HPDE6-E6E7 (cell line): ENCODE data around the gene SNAI3.
"Not testable (repeated sequence)": the region's sequence is repeated elsewhere in the genome, so short reads cannot be mapped to it uniquely, and the experiment has no call there.

Source experiments
- DNase-seq: peaks from one replicate; pipeline ENCODE4 v3.0.0; 2011; ENCODE audit warnings: missing footprints; ENCODE audit errors: extremely low spot score

Gene SNAI3

DNA sequence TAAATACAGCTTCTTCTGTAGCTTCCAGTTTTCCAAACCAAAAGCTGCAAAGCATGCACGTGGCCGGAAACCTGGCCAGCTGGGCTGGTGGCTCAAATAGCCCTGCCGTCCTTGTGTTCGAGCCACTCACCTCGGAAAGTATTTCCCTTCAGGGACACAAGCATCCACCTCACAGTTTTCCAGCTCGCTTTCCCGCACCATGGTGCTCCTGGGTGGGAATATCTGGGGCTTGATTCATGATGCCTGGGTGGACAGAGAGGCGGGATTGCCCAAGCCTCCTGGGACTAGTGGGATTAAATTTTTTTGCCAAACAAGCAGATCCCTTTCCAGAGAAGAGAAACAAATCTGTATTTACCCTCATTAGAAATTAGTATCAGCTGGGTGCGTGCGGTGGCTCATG, 16.3 kb downstream of the SNAI3 start:
- no peak for DNase-seq

DNA sequence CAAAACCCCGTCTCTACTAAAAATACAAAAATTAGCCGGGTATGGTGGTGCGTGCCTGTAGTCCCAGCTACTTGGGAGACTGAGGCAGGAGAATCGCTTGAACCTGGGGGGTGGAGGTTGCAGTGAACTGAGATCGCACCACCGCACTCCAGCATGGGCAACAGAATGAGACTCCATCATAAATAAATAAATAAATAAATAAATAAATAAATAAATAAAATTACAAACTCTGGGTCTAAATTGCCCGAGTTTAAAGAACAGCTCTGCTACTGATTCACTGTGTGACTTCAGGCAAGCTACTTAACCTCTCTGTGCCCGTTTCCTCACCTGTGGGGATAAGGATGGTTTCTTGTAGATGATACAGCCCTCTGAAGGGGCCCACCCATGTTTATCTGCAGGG, 16.8 kb downstream of the SNAI3 start:
- DNase-seq, result not testable (repeated sequence)

DNA sequence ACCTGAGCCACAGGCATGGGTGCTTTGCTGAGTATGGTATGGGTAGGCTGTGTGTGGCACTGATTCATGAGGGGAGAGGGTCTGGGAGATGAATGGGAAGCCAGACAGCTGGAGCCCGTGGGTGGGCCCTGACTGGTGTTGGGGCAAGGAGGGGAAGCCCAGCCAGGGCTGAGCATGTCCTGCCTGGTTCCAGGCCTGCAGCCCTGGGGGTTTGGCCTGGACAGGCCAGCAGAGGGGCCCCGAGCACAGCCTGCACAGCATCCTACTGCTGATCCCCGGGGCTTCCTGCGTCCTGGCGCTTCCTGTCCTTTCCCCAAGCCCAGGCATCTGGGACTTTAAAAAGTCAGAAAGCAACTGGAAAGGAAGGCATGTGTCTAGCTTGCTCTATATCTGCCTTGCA, 18.8 kb downstream of the SNAI3 start:
- DNase-seq, result no peak

DNA sequence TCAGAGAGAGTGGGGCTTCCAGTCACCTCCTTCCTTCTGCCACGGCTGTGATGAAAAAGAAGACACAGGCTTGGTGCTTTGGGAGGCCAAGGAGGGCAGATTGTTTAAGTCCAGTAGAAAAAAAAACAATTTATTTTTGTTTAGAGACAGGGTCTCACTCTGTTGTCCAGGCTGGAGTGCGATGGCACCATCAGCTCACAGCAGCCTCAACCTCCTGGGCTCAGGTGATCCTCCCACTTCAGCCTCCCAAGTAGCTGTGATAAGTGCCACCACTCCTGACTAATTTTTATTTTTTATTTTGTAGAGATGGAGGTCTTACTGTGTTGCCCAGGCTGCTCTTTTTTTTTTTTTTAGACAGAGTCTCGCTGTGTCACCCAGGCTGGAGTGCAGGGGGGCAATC, 20.7 kb downstream of the SNAI3 start:
- no peak for DNase-seq

DNA sequence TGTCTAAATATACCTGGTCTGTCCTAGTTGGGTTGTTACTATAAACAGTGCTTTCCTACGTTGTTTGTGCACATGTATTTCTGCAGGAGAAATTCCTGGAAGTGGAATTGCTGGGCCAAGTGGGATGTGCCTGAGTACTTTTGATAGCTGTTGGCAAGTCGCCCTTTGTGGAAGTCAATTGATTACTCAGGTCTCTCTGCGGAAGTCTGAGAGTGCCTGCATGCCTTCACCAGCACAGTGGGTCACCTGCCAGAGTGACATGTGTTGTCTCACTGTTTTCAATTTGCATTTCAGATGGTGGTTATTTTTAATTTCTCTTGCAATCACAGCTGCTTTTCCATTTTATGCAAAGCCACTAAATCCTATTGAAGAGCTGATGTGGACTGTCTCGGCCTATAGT, 21.2 kb downstream of the SNAI3 start:
- DNase-seq, result no peak

DNA sequence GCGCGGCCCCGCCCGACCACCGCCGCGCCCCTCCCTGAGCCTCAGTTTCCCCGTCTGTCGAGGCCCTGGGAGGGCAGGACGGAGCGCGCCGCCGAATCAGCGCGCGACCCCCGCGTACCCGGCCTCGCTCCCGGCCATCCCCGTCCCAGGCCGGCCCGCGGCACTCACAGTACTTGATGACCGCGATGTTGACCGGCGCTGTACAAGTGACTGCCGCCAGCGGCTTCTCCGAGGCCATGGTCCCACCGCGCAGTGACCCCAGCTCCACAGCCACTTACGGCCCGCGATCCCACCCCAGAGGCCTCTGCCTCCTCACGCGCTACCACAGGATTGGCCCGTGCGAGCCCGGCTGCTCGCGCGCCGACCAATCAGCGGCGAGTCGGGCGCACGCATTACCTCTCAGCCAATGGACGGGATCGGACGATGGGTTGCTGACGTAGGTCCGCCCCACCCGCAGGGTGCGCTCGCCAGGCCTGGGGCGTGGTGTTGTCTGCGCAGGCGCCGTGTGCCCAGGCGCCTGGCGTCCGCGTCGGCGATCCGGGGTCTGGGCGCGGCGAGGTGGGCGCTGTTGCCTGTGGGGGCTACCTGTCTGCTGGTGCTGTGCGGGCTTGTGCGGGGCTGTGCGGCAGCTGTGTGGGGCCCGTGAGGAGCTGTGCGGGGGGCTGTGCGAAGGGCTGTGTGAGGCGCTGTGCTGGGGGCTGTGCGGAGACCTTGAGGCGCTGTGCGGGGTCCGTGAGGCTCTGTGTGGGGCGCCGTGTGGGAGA, 23.3 kb downstream of the SNAI3 start, which contains the start of gene MVD:
Gene MVD, minus strand, starts transcription at position 249 of the 764 bp plus-strand sequence. Its CDS starts 11 bp downstream, at position 238.
- peak; percentile 100 for DNase-seq

DNA sequence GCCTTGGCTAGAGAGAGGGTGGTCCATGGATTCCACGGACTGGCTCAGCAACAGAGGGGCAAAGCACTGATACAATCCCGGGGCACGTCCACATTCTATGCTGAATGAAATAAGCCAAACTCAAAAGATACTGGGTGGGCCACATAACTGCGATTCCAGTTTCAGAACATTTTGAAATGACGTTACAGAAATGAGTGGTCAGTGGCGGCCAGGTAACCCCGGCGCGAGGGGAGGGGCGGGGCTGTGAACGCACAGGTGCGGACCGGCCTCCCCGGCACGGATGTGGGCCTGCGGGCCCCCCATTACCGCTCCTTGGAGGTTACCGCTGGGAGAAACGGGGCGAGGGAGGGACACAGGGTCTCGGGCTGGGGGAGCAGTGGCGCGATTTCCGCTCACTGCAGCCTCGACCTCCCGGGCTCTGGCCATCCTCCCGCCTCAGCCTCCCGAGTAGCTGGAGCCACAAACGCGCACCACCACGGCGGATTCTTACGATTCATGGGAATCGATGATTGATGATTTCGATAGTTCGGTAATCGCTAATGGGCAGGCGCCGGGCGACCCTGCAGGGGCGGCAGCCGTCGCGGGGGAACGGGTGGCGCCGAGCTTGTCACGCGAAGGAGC, 24.0 kb downstream of the SNAI3 start:
- no peak for DNase-seq

DNA sequence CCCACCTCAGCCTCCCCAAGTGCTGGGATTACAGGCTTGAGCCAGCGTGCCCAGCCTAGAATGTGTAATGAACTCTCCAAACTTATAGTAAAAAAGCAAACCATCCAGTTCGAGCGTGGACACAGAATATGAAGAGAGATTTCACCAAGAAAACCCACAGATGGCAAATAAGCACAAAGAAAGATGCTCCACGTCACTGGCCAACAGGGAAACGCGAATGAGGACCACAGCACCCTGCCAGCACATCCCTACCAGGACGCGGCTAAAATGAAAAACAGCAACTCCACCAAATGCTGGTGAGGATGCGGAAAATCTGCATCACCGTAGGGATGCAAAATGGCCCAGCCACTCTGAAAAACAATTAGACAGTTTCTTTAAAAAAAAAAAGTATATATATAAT, 24.8 kb downstream of the SNAI3 start:
- DNase-seq, result no peak

DNA sequence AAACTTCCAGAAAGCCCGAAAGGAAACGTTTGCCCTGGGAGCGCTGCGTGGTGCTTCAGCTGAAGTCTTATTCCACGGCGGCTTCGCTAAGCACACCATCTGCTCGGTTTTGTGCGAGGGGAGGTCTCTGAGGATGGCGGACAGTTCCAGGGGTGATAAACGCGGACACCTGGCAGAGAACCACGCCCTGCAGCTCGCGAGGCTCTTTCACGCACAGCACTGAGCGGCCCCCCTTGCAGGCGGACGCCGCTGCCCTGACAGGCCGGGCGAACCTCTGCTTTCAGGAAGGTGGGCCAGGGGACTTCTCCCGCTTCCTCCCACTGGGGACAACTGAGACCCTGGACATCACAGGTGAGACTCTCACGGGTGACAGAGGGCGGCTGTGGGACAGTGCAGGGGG, 27.1 kb downstream of the SNAI3 start:
- no peak for DNase-seq

DNA sequence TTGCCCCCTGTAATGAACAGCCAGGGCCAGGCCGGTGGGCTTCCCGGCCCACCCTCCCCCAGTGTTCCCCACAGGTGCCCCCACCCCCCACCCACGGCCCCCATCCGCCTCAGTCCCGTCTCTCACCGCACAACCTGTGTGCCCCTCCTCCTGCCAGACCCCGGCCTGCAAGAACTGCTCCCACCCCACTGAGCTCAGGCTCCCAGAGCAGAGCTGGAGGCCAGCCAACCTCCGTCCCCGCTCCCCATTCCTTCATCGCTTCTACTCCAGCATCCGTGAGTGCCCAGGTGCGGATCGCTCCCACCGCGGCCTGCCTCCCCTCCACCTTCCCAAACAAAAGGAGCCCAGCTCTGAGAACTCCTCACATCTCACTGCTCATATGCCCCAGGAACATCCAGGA, 27.6 kb downstream of the SNAI3 start:
- DNase-seq, result no peak

DNA sequence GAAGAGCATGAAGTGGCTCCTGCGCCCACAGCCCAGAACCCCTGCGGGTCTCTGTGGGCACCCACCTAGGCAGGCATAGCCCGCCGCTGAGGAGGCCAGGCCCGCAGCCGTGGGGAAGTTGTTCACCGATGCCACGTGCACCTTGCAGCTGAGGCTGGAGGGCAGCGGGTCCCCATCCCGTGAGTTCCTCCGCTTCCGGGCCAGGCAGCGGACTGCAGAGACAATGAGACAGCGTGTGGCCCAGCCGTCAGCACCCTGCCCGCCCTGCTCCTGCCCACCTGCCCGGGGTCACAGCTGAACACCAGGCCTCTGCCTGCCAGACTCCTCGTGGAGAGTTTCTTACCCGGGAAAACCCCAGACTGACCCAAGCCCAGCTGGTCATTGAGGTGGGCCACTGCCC, 28.9 kb downstream of the SNAI3 start:
- no peak for DNase-seq

DNA sequence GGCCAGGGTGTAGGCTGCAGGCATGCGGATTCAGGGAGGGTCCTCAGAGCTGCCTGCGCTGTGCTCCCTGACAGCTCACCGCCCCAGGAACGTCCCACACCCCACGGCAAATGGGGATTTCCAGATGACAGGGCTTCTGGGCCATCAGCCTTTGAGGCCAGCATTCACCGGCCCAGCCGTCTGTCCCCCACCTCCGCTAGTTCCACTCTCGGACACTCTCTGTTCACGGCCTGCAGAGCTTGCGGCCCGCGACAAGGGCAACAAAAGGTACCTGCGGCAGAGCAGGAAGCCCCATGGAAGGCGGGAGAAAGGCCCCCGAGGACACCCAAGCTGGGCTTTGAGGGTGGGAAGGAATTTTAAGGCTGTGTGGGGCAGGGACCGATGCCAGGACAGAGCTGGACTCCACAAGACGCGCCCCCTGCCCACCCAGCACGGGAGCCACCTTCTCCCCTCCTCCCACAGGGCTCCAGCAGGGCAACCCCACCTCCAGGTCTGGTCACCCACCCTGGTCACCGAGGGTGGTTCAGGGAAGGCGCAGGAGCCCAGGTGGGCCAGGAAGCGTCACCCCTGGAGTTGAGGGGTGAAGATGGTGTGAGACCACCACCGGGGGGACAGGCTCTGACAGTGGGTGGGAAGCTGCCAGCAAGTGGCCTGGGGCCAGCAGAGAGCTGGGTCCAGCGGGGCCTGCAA, 29.9 kb downstream of the SNAI3 start:
- DNase-seq, result no peak

DNA sequence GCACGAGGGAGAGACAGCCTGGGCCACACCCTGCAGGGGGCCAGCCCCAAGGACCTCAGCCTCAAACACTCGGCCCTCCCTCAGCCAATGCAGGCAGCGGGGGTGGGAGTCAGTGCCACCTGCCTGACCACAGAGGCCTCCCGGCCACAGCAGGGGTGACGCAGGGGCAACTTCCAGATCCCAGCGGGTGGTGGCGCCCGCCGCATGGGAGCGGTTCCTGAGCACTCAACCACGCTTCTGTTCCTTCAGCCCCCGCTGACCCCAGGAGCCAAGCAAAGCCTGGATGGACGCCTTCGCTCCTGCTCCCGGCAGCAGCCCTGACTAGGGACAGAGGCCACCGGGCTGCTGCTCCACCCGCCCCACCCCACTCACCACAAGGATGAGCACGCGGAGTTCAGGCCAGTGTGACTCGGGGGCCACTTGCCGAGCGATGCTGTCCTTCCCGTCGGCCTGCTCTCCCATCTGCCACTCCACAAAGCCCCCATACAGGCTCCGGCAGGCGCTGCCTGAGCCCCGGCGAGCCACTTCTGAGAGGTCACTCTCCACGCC, 30.5 kb downstream of the SNAI3 start:
- DNase-seq, result no peak

DNA sequence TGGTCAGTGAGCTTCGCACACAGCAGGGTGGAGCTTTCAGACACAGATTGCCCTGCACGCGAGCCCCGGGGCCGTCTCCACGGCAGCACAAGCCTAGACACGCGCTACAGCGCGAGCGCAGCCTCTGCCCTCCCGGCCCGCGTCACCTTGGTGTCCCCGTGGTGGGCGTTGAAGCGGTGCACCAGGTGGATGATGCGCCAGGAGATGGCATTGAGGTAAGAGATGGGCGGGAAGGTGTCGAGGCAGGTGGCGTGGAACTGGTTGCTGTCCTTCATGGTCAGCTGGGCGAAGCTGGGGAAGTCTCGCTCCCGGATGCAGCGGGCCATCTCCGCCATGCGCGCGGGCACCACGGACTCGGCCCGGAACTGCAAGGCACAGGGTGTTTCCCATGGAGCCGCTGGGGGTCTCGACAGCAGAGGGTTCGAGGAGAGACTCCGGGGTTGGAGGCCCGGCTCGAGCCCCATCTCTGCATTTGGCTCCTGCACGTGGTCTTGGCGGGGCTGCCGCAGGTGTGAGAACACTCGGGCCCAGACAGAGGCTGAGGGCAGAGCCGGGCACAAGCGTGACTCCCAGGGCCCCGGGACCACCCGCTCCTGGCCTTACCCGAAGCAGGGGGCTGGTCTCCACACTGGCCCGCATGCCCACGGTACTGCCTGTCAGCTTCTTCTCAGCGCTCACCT, 31.1 kb downstream of the SNAI3 start:
- DNase-seq, result no peak

DNA sequence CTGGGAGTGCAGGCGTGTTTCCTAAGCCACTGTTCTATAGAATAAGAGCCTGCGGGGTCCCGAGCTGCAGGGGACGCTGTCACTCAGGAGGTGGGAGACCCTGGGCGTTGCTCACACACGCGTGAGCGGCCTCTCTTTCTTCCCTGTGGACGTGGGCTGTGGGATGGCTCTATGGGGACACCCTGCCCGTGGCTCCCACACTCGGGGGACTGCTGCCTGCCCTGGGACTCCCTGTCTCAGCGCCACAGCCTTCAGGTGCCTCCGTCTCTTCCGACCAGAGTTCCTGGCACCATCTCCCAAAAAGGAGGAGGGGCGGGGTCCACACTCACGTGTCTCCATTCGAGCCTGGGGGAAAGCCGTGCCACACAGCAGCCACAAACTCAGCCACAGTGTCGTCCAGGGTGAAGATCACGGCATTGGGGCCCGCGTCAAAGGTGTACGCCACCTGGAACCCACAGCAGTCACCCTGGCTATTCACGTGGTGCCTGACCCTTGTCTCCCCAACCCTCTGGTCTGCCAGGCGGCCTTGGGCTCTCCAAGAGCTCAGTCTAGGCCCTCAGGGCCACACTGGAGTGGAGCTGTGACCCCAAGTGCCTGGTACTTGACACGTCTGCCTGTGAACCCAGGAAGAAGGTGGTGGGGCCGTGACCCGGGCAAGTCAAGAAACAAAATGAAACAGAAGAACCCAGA, 31.8 kb downstream of the SNAI3 start:
- no peak for DNase-seq

DNA sequence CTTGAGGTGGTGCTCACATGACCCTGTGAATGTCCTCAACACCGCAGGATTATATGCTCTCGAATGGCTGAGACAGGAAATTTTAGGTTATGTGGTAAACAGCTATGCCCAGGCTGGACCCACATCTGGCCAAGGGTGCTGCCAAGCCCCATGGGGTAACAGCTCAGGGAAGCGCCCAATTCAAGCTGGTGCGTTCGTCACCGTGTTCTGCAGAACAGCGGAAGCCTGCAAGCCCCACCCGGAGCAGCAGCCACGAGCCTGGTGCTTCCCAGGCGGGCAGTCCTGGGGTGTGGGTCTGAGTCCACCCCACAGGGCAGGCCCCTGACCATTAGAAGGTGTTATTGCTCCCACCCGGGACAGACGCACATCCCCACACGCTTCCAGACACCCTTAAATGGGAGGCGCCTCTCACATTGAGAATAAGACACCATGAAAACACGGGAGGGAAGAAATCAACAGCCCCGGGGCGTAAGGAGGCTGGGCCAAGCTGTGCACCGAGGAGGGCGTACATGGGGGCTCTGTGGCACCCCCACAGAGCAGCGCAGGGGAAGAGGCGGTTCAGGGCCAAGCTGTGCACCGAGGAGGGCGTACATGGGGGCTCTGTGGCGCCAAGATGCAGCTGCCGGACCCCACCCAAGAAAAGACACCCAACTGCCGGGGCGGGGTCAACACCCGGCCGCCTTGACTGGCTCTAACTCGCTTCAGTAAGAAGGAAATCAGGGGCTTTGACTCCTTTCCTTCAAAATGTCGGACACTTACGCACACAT, 32.5 kb downstream of the SNAI3 start:
- DNase-seq, result no peak

DNA sequence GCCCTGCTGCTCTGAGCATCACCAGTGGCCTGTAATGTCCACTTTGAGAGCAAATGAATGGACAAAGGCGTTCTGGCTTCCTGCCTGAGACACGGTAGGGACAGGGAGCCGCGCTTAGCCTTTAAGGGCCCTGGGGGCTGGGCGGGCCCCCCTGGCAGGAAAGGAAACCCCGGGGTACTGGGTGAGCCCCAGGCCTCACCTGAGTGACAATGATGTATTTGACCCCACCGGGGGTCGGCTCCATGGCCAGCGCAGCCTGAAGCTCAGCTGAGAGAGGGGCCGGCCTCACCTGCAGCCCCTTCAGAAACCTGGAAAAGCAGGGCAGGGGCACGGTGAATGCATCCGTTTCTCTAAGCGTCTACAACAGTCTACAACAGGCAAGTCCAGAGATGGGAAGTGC, 33.2 kb downstream of the SNAI3 start:
- DNase-seq, result no peak

DNA sequence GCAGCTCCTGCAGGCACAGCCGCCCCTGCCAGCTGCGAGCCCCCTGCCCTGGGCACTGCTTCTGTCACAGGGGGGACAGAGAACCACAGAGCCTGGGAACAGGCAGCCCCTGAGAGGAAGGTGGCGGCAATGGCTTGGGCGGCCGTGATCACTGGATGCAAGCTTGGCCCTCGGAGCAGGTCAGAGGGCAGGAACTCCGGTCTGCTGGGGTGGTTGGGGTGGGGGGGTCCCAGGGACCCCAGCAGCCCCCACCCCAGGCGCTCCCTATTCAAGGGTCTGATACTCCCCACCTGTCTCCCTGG, 33.6 kb downstream of the SNAI3 start:
- DNase-seq, result no peak

DNA sequence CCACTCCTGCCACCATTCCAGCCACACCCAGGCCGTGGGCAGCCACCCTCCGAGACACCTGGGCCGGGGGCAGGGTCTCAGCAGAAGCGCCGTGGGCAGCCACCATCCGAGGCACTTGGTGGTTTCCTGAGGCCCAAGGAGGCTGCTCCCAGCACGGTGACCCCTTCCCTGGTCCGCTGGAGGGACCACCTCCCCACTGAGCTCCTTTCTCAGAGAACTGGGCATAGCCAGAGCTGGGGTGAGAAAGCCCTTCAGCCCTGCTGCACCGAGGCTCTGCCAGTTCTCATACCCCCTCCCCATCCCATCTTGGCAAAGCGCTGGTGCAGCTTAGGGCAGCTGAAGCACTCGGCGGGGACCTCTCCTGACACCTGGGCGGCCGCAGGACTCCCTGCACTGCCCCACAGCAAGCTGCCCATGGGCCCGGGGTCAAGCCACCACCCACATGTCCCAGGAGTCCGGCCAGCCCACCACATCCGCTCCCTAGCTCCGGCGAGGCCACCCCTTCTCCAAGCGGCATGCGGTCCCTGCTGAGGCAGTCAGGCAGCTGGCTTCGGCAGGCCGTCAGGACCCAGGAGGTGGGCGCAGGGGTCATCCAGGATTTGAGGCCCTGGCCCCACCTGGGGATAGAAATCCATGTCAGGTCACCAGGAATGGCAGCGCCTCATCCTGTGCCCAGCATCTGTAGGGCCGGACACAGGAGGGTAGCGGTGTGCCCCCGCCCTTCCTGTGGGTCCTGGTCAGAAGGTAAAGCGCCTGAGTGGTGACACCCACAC, 34.1 kb downstream of the SNAI3 start:
- DNase-seq, result no peak
